Activated CD8-positive, alpha-beta memory T cell treated with anti-CD3 and anti-CD28 coated beads, Interleukin-2, amount 50 U/mL, for 1 hour (primary cell): ENCODE results near the gene CDK12.

Source experiments
- DNase-seq: peaks from one replicate; pipeline ENCODE4 v3.0.0-alpha.2; 2020; ENCODE audit errors: extremely low read depth

CDK12 gene

DNA sequence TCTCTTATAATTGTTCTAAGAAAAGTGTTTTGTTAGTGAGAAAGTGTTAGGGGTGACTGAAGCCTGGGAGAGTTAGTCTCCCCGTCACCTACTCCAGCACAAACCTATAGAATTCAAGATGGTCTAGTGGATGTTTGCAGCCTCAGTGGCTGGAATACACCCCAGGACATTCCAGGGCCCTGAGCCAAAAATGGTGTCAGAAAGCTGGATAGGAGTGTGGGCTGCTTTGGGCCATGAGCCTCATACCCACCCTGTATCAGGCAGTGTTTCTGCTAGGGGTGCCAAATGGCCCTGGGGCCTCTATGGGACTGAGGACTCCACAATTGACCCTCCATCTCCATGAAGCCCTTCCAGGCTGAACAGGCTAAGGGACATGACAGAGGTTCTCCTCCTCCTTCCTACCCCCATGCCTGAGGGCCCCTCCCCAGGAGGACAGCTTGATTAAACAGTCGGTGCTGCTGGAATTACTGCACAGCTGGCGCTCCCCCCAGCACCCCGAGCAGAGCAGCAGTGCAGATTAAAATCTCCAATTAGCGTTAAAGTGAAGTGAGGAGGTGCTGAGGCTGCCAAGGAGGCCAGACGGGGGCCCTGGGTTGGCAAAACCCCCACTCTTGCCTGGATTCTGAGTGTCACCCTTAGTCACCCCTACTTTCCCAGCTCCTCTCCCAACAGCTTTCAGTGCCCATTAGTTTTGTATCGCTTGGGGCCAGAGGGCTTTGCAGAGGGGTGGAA is 87.4 kb downstream of the CDK12 start:
- DNase-seq = no peak

DNA sequence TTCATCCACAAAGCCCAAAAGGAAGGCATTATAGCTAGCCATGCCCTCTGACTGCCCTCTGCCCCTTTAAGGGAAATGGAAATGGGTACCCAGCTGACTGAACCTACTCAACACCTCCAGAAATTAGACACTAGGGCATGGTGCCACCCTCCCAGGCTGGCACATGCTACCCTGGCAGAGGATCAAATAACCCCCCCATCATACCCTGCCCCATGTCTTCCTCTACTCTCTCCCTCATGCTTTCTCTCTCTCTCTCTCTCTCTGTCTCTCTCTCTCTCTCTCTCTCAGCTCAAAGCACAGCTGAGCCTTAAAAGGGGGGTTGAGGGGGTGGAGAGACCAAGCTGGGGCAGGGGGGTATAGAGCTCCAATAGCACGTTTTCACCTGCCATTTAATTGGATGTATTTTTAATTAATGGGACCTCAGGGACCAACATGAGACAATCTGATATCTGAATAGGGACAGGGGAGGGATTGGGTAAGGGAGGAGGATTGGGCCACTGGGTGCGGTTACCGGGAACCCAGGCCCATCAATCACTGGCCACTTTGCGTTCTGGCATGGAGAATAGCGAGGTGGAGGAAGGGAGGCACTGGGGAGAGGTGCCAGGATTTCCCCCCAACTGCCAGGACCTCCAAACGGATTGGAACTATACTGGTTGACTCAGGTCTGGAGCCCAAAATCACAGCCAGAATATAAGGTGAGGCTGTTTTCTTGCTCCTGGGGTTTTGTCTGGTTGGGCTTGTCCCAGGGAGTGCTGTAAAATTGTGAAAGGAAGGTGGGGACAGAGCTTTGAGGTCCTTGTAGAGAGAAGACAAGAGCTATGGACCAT is 88.7 kb downstream of the CDK12 start:
- DNase-seq = no peak

DNA sequence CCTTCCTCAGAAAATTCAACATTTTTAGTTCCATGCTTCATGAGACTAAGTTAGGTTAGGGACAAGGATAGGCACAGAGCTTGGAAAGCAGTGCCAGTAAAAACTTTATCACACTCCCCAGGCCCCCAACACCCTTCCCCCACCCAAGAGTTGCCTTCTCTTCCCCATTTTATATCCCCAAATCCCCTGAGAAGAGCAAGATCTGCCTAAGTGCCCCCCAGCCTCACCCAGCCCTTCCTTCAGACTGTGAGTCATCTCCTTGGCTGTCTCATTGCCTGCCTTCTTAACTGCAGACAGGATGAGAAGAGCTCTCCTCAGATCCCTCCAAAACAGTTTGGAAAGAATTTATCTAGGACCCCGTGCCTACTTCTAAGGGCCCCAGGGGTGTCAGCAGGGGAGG is 90.6 kb downstream of the CDK12 start:
- DNase-seq = no peak

DNA sequence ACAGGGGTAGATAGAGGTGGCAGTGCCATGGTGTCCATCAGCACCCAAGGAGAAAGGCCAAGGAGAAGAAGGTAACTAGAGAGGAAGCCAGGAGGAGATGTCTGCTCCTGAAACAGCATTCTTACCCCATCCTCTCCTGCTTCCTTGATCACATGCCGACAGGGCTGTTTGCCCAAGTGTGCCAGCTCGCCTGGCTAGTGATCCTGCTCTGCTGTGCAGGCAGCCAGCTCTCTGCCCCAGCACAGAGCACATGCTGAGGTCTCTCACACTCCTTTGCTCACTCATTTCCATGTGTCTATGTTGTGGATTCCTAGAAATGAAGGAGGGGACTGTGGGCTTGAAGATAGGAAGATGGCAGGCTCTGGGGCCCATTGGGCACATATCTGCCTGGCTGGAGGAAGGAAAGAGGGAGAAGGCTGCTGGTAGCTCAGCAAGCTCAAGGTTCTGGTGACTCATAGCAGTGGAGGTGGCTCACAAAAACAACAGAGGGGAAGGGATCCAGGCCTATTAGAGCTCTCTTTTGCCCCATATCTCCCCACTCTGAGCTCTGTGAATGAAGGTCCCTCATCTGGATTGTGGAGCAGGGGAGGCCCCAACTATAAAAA is 92.2 kb downstream of the CDK12 start:
- DNase-seq = no peak

DNA sequence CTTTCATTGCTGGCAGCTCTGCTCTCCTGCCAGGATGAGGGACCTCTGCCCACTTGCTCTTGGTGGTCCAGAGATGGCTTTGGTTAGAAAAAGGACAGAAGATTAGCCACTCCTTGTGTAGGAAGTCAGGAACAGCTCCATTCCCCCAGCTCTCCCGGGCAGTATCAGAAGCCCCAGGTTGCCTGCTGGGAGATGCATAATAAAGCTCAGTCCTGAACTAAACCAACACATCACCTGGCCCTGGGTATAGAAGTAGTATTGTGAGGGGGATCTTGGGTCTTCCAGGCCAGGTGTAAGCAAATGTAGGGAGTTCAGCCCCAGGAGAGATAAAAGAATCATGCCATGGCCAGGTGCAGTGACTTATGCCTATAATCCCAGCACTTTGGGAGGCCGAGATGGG is 94.1 kb downstream of the CDK12 start:
- DNase-seq = no peak

DNA sequence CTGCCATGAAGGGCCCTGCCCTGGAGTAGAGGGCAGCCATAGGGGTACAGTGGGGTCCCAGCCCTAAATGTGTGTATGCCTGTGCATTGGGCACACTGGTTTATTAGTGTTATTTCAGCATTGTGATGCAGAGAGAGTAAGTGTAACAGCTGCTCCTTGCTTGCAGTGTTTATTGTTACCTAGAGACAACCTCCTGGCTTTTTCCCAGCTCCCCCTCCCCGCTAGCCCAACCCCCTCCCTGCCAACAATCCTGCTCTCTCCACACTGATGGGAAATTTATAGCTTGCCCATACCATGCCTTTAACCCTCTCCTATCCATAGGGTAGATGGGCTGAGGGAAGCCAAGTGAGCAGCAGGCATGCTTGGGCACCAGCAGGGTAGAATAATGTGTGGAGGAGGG is 95.1 kb downstream of the CDK12 start:
- no peak for DNase-seq

DNA sequence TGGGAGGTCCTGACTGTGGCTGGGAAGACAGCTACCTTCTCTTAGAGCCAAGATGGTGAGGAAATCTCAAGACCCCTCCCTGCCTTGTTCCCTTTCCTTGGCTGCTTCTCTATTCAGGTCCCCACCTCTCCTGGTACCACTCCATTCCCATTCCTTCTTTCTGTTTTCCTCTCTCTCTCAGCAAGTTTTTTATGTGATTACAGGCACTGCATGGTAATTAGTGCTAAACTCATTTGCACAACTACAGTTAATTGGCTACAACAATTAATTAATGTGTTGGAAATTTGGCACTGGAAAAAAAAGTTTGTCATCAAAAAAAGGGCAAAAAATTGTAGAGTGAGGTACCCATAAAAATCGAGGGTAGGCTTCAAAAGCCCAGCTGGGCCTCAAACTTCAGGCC is 101.1 kb downstream of the CDK12 start:
- DNase-seq = no peak

DNA sequence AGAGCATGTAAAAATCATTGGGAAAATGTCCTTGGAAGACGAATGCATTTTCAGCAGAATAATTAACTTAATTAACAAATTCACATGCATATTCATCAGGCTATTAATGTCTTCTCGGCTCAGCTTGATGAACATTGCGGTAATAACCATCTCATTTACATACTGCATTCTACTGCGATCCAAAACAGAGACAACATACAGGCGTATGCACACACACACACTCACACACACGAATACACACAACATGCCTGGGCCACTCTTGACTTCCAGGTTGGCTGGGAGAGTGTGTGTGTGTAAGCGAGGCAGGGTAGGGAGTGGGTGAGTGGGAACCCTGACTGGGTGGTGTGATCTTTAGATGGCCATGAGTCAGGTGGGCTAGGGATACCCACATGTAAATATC is 101.7 kb downstream of the CDK12 start:
- no peak for DNase-seq

DNA sequence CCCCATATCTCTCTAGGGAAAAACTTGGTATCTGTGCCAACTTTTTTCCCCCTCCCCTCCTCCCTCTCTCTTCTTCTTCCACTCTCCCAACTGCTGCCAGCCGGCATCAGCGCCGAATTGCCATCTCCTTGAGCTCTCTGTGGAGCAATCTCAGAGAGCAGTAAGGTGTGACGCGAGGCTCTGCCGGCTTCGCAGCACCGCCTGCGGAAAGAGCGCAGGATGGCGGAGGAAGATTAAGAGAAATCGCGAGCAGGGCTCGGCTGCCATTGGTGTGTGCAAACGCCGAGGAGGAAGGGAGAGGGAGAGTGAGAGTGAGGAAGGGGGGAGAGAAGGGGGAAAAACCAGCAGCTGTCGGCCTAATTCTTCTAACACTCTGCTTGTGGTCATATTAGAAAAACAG is 102.2 kb downstream of the CDK12 start:
- DNase-seq = no peak

DNA sequence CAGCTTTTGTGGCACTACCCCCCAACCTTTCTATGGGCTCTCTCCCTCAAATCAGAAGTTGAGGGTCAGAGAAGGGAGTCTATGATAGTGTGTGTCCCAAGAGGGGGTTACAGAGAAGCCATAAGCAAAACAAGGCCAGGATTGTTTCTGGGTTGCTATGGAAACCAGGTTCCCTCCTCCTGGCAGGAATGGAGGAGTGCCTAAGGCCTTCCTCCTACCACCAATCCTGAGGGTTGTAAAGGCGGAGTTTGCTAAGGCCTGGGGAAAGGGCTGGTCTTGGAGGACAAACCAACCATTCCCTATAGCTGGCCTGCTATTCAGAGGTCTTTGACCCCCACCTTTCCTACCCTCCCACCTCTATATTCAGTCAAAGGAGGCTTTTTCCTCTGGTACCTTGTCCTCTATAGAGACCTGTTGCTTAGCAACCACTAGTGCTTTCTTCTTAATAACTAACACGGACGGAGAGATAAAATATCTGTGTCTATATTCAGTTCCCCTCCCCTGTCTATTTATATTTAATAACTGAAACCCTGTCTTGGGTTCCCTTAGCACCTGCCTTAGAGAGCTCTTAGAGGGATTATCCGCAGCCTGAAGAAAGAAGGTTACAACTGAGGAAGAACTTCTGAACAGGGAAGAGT is 103.0 kb downstream of the CDK12 start:
- DNase-seq = no peak

DNA sequence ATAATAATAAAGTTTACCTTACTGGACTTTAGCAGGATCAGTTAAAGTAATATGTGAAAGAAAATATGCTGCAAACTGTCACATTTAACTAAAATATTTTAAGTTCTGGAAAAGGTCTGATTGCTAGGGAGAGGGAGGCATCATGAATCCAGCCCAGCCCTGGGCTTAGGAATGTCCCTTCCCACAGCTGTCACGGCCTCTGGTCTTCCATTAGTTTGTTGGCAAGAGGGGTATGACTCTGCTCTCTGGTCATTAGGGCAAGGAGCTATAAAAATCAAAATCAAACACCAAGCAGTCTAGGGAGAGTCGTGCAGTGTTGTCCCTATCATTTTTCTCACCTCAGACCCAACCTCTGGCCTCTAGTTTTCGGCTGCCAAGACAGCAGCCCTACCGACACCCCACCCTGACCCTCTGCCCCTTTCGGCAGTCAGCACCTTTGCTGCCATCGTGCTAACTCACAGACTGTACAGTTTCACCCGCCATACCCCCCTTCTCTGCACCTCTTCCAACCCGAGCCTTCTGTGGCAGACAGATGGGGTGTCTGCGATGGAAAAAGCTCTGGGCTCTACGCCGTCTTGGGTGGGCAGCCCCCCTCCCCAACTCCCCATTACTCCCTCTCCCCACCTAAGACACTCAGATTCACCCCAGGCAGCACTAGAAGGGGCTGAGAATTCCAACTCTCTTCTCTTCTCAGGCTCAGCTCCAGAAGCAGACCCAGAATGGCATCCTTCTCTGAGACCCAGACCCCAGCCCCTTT is 105.0 kb downstream of the CDK12 start:
- DNase-seq = no peak

DNA sequence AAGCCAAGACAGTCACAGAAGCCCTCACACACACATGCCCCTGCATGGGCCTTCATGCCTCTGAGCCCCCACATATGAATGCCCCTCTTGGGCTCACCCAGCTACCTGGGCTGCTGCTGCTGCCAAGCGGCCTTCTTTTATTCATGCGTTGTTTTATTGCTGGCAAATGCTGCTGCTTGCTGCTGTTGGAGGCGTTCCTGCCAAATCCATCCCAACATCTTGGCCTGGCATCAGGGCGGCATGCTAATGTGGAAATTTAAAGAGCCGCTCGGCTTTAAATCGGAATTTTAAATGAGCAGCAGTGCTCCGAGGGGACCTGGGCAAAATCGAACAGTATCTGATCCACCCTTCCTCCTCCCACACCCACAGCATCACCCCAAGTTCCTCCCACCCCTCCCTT is 107.4 kb downstream of the CDK12 start:
- no peak for DNase-seq

DNA sequence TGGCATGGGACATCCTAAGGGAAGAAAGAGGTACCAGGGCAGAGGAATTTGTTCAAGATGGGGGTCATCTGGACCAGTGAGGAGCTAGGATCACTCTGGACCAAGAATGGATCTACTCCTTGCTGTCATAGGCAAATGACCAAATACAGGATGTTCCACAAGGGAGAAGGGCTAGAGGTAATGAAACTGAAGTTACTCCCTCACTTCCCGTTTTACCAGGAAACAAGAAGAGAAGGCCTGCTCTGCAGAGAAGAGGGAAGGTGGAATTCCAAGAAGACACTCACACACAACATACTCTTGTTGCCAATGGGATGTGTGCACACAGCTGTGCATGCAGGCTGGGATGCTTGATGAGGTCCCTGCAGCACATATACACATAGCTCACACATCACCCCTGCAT is 107.8 kb downstream of the CDK12 start:
- no peak for DNase-seq

DNA sequence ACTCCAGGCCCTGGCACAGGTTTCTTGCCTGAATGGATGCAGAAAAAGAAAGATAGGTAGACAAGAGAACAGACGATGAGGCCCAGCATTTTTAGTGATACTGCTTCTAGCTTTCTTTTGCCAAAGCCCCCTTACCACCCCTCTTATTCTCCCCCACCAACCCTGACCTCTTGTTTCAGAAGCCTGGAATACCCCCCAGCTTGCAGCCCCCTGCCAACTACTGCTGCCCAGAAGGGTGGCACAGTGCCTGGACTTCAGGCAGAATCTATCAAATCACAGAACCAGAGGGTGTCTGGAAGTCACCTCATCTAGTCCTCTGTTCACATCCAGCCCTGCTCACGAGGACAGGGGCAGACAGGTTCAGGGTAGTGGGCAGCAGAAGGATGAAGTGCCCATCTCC is 110.8 kb downstream of the CDK12 start:
- no peak for DNase-seq

DNA sequence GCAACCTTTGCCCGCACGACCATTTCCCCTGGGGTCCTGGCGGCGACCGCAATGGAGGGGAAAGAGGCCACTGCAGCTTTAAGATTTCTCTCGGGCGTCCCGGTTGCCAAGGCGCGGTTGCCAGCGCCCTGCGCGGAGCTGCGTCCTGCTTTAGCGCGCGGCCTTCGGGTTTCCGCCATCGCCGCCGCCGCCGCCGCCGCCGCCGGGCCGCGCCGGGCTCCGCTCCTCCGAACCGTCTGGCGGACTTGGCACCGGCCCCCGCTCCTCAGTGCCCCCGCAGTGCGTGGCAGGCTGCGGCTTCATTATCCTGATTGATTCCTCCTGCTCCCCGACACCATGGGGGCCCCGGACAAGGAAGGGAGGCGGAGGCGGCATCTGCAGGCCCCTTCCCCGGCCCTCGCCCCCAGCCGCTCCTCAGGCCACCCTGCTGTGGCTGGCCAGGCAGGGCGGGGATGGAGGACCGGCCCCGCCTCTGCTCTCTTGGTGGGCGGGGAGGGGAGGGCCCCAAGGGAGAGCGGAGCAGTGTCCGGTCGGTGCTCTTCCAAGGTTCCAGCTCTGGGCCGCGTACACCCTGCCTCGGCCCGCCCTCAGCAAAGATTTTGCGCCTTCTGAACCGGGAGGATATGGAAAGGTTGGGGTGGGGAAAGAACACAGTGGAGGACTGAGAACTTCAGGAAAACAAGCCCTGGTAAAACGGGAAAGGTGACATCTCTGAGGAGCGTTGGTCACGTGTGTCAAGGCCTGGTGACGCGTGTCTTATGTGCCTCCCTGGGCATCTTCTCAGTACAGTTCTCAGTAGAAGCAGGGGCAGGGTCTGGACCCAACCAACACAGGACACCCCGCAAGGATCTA is 112.4 kb downstream of the CDK12 start:
- no peak for DNase-seq

DNA sequence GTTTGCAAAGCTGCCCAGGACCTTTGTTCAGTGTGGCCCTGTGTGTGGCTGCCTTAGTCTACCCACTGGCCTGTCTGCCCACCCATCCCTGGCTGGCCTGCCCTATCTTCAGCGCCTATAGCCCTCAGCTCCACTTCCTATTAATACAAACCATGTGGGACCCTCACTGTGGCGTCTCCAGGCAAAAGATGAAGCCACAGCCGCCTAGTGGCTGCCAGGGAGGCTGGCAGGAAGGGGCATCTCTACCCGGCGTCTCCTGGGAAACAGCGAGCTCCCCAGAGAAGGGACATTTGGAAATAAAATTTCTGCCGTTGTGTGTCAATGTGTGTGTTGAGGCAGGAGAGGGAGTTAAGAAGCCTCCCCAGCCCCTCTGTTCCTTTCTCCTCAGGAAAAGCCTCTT is 114.9 kb downstream of the CDK12 start:
- no peak for DNase-seq

DNA sequence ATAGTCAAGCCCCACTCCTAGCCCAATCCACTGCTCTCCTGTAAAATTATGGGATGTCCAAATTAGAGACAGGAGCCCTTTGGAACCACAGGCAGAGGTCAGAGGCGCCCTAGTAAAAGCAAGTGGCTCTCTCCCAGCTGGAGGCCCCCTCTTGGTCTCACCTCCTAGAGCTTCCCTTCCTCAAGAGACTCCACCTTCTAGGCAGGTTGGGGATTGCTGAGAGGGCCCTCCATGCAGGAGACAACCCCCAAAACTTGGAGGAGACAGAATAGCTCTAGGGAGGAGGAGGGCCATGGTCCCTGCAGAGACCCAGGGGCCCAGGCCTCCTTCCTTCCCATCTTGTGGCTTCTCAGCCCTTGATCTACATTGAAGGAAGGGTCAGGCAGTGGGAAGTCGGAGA is 117.0 kb downstream of the CDK12 start:
- DNase-seq = no peak

DNA sequence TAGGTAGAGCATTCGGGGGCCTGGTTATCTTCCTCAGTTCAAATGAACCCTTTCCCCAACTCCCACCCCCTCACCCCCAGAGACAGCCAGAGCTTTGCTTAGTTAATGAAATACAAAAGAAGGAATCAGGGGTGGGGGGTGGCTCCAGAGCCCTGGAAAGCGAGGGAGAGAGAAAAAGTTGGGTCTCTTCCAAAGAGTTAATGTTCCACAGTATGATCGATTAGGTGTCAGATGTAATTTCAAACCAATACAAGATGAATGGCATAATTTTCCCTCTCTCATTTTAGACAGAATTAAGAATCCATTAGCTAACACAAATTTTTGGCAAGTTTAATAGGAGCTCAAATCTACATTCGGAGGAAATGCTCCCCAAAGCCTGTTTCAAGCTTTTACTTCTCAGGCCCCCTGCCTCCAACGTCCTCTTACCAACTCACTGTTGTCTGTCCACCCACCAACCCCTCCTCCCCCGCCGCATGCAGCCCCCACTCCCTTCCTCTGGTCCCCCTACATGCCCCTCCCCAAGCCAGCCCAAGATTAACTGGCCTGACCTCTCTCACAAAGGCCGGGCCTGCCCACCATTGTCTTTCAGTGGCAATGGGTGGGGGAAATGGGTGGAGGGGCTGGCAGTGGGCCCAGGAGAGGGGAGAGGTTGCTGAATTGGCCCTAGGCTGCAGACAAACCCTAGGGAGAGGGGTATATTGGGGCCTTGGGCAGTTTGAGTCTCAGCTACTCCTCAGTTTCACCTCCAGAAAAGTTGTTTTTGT is 118.2 kb downstream of the CDK12 start:
- DNase-seq = no peak

DNA sequence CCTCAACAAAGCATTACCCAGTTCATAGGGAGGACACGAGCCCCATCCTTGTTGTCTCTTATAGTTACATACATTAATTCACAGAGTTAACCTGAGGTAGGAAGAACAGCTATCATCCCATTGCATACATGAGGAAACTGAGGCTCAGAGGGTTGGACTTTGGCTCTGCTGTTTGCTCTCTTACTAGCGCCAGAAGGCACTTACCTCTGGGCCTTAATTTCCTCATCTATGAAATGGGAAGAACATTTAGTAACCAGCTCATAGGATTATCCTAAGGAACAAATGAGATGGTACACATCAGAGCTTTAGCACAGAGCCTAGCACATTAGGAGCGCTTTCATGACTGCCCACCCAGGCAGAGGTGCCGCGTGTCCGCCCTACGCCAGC is 118.8 kb downstream of the CDK12 start:
- no peak for DNase-seq

DNA sequence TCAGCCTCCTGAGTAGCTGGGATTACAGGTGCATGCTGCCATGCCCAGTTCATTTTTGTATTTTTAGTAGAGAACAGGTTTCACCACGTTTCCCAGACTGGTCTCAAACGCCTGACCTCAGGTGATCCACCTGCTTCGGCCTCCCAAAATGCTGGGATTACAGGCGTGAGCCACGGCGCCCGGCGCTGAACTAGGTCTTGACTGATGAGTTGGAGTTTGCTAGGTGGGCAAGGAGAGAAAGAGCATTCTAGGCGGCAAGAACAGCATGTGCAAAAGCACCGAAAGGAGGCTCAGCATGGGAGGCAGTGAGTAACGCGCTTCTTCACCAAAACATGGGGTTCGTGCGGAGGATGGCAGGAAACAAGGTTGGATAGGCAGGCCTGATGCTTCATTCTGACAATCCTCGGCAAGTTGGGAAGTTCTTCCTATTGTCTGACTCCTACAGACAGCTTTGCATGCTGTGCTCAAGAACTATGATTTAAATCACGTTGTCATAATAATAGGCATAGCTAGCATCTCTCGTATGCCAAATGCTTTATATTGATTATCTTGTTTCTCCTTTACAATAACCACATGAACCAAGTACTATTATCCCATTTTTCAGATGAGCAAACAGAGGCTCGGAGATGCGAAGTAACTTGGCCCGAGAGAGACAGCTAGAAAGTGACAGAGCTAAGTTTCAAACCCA is 119.9 kb downstream of the CDK12 start:
- DNase-seq = no peak
